Stomach (tissue), 9 donors: ENCODE measurements around the gene PFKP. TPM values are rescaled to one million over a fixed set of nuclear protein-coding genes. Genes with fewer than 3 reads are reported as not detected.

Source experiments
- DNase-seq, 2 donors: peaks; one replicate each; pipeline versions ENCODE4 v3.0.0 to v3.0.0-alpha.2; 2013 to 2019
- H3K27ac ChIP-seq, 5 donors: fragments of 200-600 bp in 4 of 5; sonication (generic) in 4 of 5; one replicate each; pipeline ENCODE4 v1.5.1; 2013 to 2019; ENCODE audit warnings: mild to moderate bottlenecking in 1 of 5, moderate library complexity in 1 of 5
- H3K27me3 ChIP-seq, 3 donors: fragments of 200-600 bp; sonication (generic); one replicate each; pipeline ENCODE4 v1.5.1; 2017 to 2019; ENCODE audit warnings: mixed run types in 1 of 3
- H3K36me3 ChIP-seq, 4 donors: fragments of 200-600 bp; sonication (generic); 1 replicate in 3 of 4; 2 replicates in 1 of 4; pipeline ENCODE4 v1.5.1; 2016 to 2019
- H3K4me1 ChIP-seq, 4 donors: fragments of 200-600 bp; sonication (generic); one replicate each; pipeline ENCODE4 v1.5.1; 2016 to 2019
- H3K4me3 ChIP-seq, 4 donors: fragments of 200-600 bp; sonication (generic) in 3 of 4; one replicate each; pipeline ENCODE4 v1.5.1; 2016 to 2019; ENCODE audit warnings: mild to moderate bottlenecking in 1 of 4
- H3K9me3 ChIP-seq, 4 donors: fragments of 200-600 bp; sonication (generic); one replicate each; pipeline ENCODE4 v1.5.1; 2016 to 2019
- CTCF ChIP-seq, 7 experiments: fragments of 450-650 bp in 4 of 7; fragments of 200-600 bp in 3 of 7; sonication (generic) in 3 of 7; IDR thresholded peaks; one replicate each; pipeline ENCODE4 v1.5.1; 2016 to 2019; ENCODE audit warnings: antibody characterized with exemption in 7 of 7, control low read depth in 2 of 7, mild to moderate bottlenecking in 1 of 7
- EP300 ChIP-seq: sonication (generic); formaldehyde crosslinking; IDR thresholded peaks from one replicate; pipeline ENCODE4 v1.6.1; 2017; ENCODE audit warnings: antibody characterized with exemption
- POLR2A ChIP-seq, 4 donors: fragments of 450-650 bp; IDR thresholded peaks; one replicate each; pipeline ENCODE4 v1.6.1; 2016; ENCODE audit warnings: antibody characterized with exemption in 4 of 4, control low read depth in 2 of 4, mild to moderate bottlenecking in 1 of 4, moderate library complexity in 1 of 4
- POLR2AphosphoS5 ChIP-seq, 3 donors: sonication (generic); formaldehyde crosslinking; IDR thresholded peaks; one replicate each; pipeline ENCODE4 v1.6.1; 2016; ENCODE audit warnings: antibody characterized with exemption in 3 of 3
- WGBS, 5 donors: extraction: QIAGEN DNeasy Blood & Tissue Kit in 3 of 5; methylation state at CpG; one replicate each; pipeline versions ENCODE4 v1.1.5 to v1.1.7; 2013 to 2018; 5-methylcytosine and 5-hydroxymethylcytosine counted together
- intact Hi-C: fragments of 100-400 bp; cut with DNase I; formaldehyde crosslinking; loops from one replicate; pipeline ENCODE4 v1.15.1; 2023; ENCODE audit warnings: low total_unique reads
- polyA plus RNA-seq, 3 donors: library from polyadenylated mRNA; stranded (reverse); fragments of 200-250 nt; gene quantifications; one replicate each; pipeline ENCODE4 v1.2.3, GENCODE V29; 2013
- total RNA-seq, 5 donors: library from RNA; depleted of rRNA; stranded (reverse); fragments of >200 nt; gene quantifications; one replicate each; pipeline versions ENCODE4 v1.1.0 to v1.2.3, GENCODE V29; 2014 to 2016
- donor health status: healthy with polysubstance abuse.
- donor health status: Bipolar disorder and iron deficiency.
- donor health status: healthy.

The PFKP gene
- total and polyA plus RNA-seq, 8 donors: 11.2 to 155 (median 29.4) TPM

- Histone ChIP-seq H3K36me3 (no peaks in the 10 kb centered on the region), H3K27me3 (no peaks in the 10 kb centered on the region), H3K4me1 (peaks cover 10 to 38% (median 22%) of the 10 kb centered on the region in 4 donors), H3K27ac (peak overlapping the region in 3 of 5 donors; percentile 13 to 57 (median 55)), H3K9me3 (no peaks in the 10 kb centered on the region), H3K4me3 (no peak overlapping the region)
- peak in 1 of 3 donors; percentile 19 for TF ChIP-seq POLR2AphosphoS5 (IDR thresholded peaks at IDR 0.05)
- peak in 5 of 7 experiments; percentile 44 to 68 (median 58) for TF ChIP-seq CTCF (IDR thresholded peaks at IDR 0.05)
- no peak for TF ChIP-seq EP300
- no peak for TF ChIP-seq POLR2A (IDR thresholded peaks at IDR 0.05)
- DNase-seq: peak; percentile 69 to 88
- intact Hi-C loops: no loop called here
- 19 to 23% (median 19%) methylated on average over 15 to 16 of the region's 16 CpGs for WGBS, 5 donors
These were observed 23.6 kb upstream of the PFKP start for GRCh38 chr10:3043512-3044368.

GRCh38 chr10:3045471-3046209 is 21.7 kb upstream of the PFKP start:
- WGBS, 5 donors: 29 to 54% (median 31%) methylated on average over 6 to 11 of the region's 11 CpGs
- peak; percentile 59 to 64 for DNase-seq
- no peaks in the 10 kb centered on the region for H3K36me3 ChIP-seq
- H3K9me3 ChIP-seq: no peaks in the 10 kb centered on the region
- H3K27ac ChIP-seq: peak overlapping the region in 4 of 5 donors; percentile 63 to 73 (median 66)
- H3K27me3 ChIP-seq: no peaks in the 10 kb centered on the region
- no peak overlapping the region for H3K4me3 ChIP-seq
- intact Hi-C loops: loop anchor here (5.0 kb wide), 1 partner anchor 118 kb away; no protein-coding TSS in a partner anchor
- peaks cover 10 to 38% (median 22%) of the 10 kb centered on the region in 4 donors for H3K4me1 ChIP-seq
- TF ChIP-seq CTCF (IDR thresholded peaks at IDR 0.05): peak in 1 of 7 experiments; percentile 15
- peak in 1 of 3 donors; percentile 8 for TF ChIP-seq POLR2AphosphoS5 (IDR thresholded peaks at IDR 0.05)
- TF ChIP-seq EP300: no peak
- no peak for TF ChIP-seq POLR2A (IDR thresholded peaks at IDR 0.05)

- Histone ChIP-seq H3K4me3 (no peak overlapping the region), H3K4me1 (peaks cover 10 to 38% (median 22%) of the 10 kb centered on the region in 4 donors), H3K27ac (peak overlapping the region; percentile 9 to 73 (median 66)), H3K27me3 (no peaks in the 10 kb centered on the region), H3K9me3 (no peaks in the 10 kb centered on the region), H3K36me3 (no peaks in the 10 kb centered on the region)
- TF ChIP-seq EP300: no peak
- no peak for TF ChIP-seq POLR2A (IDR thresholded peaks at IDR 0.05)
- TF ChIP-seq CTCF (IDR thresholded peaks at IDR 0.05): no peak
- no peak for TF ChIP-seq POLR2AphosphoS5 (IDR thresholded peaks at IDR 0.05)
- peak in 1 of 2 donors; percentile 42 for DNase-seq
- WGBS, 5 donors: 54 to 68% (median 60%) methylated on average over 6 of the region's 6 CpGs
- intact Hi-C loops: loop anchor here (5.0 kb wide), 1 partner anchor 119 kb away; no protein-coding TSS in a partner anchor
These were observed 21.1 kb upstream of the PFKP start for GRCh38 chr10:3046210-3046779.
